ENCODE data around the gene OPA1. TPM values are rescaled to one million over a fixed set of nuclear protein-coding genes. Genes with fewer than 3 reads are reported as not detected.

OPA1 gene
- total RNA-seq, 2 experiments from 2014 or later = 56.1 to 57.6 TPM

DNA sequence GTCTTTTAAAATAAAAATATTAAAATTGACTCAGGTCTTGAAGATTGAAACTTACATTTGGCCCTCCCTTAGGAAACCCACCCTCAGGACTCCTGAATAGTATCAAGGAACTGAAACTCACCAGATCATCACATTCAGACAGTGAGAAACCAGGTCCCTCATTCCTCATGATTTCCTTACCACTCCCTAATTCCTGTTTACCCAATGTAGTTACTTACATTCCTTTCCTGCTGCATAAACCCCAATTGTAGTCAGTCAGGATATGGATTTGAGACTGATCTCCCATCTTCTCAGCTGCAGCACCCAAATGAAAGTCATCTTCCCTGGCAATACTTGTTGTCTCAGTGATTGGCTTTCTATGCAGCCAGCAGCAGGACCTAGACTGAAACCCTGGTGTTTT lies 46.9 kb upstream of the OPA1 start:
- TF ChIP-seq, protein P1, sequence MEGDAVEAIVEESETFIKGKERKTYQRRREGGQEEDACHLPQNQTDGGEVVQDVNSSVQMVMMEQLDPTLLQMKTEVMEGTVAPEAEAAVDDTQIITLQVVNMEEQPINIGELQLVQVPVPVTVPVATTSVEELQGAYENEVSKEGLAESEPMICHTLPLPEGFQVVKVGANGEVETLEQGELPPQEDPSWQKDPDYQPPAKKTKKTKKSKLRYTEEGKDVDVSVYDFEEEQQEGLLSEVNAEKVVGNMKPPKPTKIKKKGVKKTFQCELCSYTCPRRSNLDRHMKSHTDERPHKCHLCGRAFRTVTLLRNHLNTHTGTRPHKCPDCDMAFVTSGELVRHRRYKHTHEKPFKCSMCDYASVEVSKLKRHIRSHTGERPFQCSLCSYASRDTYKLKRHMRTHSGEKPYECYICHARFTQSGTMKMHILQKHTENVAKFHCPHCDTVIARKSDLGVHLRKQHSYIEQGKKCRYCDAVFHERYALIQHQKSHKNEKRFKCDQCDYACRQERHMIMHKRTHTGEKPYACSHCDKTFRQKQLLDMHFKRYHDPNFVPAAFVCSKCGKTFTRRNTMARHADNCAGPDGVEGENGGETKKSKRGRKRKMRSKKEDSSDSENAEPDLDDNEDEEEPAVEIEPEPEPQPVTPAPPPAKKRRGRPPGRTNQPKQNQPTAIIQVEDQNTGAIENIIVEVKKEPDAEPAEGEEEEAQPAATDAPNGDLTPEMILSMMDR (IDR thresholded peaks at IDR 0.05) = no peak
- Mint-ChIP-seq H3K36me3 (ENCODE audit: low read depth) (no peaks in the 10 kb centered on the region), H3K27ac (no peak overlapping the region), H3K27me3 (no peaks in the 10 kb centered on the region), H3K4me3 (no peak overlapping the region), H3K9me3 (peaks cover 2% of the 10 kb centered on the region), H3K4me1 (ENCODE audit: low read depth) (no peaks in the 10 kb centered on the region)
- Histone ChIP-seq H3K27ac (ENCODE audit: low read depth in 1 of 2, low read length in 2 of 2) (no peak overlapping the region), H3K36me3 (ENCODE audit: insufficient read depth, low read length) (no peaks in the 10 kb centered on the region), H3K4me1 (ENCODE audit: insufficient read depth, low read length) (no peaks in the 10 kb centered on the region), H3K4me3 (ENCODE audit: low read length) (no peak overlapping the region), H3K9me3 (ENCODE audit: control insufficient read depth in 1 of 2, insufficient read depth in 1 of 2, low read length in 2 of 2) (no peaks in the 10 kb centered on the region), H3K27me3 (ENCODE audit: control insufficient read depth in 1 of 2, insufficient read depth in 2 of 2, low read length in 2 of 2) (no peaks in the 10 kb centered on the region)
- no peak for DNase-seq
- ChIA-PET POLR2A (no interaction called here), CTCF (no interaction called here)
- intact Hi-C loops (cut with DNase I, micrococcal nuclease) = no loop called here
- ATAC-seq (ENCODE audit: poor library complexity) = no peak

DNA sequence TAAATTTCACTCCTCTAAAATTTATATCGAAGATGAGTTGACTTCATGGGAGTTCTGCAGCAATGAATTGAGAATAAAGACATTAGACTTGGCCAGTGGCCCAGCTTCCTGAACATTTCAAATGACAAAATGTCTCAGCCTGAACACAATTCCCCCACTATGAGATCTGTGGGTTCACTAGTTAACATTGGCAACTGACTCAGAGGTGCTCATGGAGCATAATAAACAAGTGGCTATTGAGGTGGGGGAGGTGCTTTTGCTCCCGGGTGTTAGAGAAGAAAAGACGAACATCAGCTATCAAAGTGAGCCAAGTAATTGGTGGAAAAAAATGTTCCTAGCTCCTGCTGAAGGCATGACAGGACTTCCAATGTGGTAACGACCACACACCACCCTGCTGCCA lies 44.6 kb upstream of the OPA1 start:
- no peak overlapping the region for H3K27ac Mint-ChIP-seq
- no peaks in the 10 kb centered on the region for H3K27me3 Mint-ChIP-seq
- DNase-seq (no peak), ATAC-seq (ENCODE audit: poor library complexity) (no peak)
- Histone ChIP-seq H3K9me3 (ENCODE audit: control insufficient read depth in 1 of 2, insufficient read depth in 1 of 2, low read length in 2 of 2) (no peaks in the 10 kb centered on the region), H3K27ac (ENCODE audit: low read depth in 1 of 2, low read length in 2 of 2) (no peak overlapping the region), H3K4me3 (ENCODE audit: low read length) (no peak overlapping the region), H3K4me1 (ENCODE audit: insufficient read depth, low read length) (no peaks in the 10 kb centered on the region), H3K36me3 (ENCODE audit: insufficient read depth, low read length) (no peaks in the 10 kb centered on the region), H3K27me3 (ENCODE audit: control insufficient read depth in 1 of 2, insufficient read depth in 2 of 2, low read length in 2 of 2) (no peaks in the 10 kb centered on the region)
- POLR2A ChIA-PET = no interaction called here
- H3K4me1 Mint-ChIP-seq (ENCODE audit: low read depth) = no peaks in the 10 kb centered on the region
- TF ChIP-seq, protein P1 (IDR thresholded peaks at IDR 0.05) = no peak
- H3K9me3 Mint-ChIP-seq = peaks cover 2% of the 10 kb centered on the region
- H3K4me3 Mint-ChIP-seq = no peak overlapping the region
- intact Hi-C loops (cut with DNase I, micrococcal nuclease) = no loop called here
- H3K36me3 Mint-ChIP-seq (ENCODE audit: low read depth) = no peaks in the 10 kb centered on the region
- CTCF ChIA-PET = interaction anchor here (1.2 kb wide), 1 partner anchor 9 kb away, joined by 3 read pairs; no protein-coding TSS in a partner anchor

GRCh38 chr3:193552923-193553322 lies 40.1 kb upstream of the OPA1 start:
- no peaks in the 10 kb centered on the region for H3K36me3 Mint-ChIP-seq (ENCODE audit: low read depth)
- H3K4me3 Mint-ChIP-seq = no peak overlapping the region
- intact Hi-C loops (cut with DNase I, micrococcal nuclease) = no loop called here
- H3K9me3 ChIP-seq (ENCODE audit: control insufficient read depth in 1 of 2, insufficient read depth in 1 of 2, low read length in 2 of 2) = no peaks in the 10 kb centered on the region
- H3K27ac Mint-ChIP-seq = no peak overlapping the region
- no peaks in the 10 kb centered on the region for H3K36me3 ChIP-seq (ENCODE audit: insufficient read depth, low read length)
- no peaks in the 10 kb centered on the region for H3K4me1 Mint-ChIP-seq (ENCODE audit: low read depth)
- no peak overlapping the region for H3K27ac ChIP-seq (ENCODE audit: low read depth in 1 of 2, low read length in 2 of 2)
- no peak for ATAC-seq (ENCODE audit: poor library complexity)
- no peaks in the 10 kb centered on the region for H3K4me1 ChIP-seq (ENCODE audit: insufficient read depth, low read length)
- H3K4me3 ChIP-seq (ENCODE audit: low read length) = no peak overlapping the region
- DNase-seq = no peak
- no peaks in the 10 kb centered on the region for H3K27me3 Mint-ChIP-seq
- H3K27me3 ChIP-seq (ENCODE audit: control insufficient read depth in 1 of 2, insufficient read depth in 2 of 2, low read length in 2 of 2) = no peaks in the 10 kb centered on the region
- POLR2A ChIA-PET = no interaction called here
- H3K9me3 Mint-ChIP-seq = no peaks in the 10 kb centered on the region
- TF ChIP-seq, protein P1 (IDR thresholded peaks at IDR 0.05) = no peak
- CTCF ChIA-PET = interaction anchor here (0.7 to 0.8 kb wide), 3 partner anchors 9 to 31 kb away, joined by 3 read pairs; no protein-coding TSS in a partner anchor

All from CD4-positive, alpha-beta T cell (primary cell).